Spleen (tissue), 7 donors: ENCODE data around the gene ISOC2.

Experiments used
- CTCF ChIP-seq, 11 experiments: fragments of 200-600 bp in 7 of 11; fragments of 450-650 bp in 4 of 11; sonication (generic) in 4 of 11; IDR thresholded peaks in 8 of 11; conservative IDR thresholded peaks in 3 of 11; 1 replicate in 7 of 11; 2 replicates in 4 of 11; pipeline versions ENCODE4 v1.4.0 to v1.8.0; 2016 to 2021; ENCODE audit warnings: antibody characterized with exemption in 11 of 11, inconsistent platforms in 4 of 11, mild to moderate bottlenecking in 1 of 11
- POLR2A ChIP-seq, 3 donors: fragments of 450-650 bp; IDR thresholded peaks; one replicate each; pipeline ENCODE4 v1.5.1; 2017; ENCODE audit warnings: antibody characterized with exemption in 3 of 3, mild to moderate bottlenecking in 1 of 3
- donor health status: DM: no; HTN: no; CAD: no; lungs with moderate emphysema.
- donor health status: DM: no; HTN: no; CAD: no.
- donor health status: DM: no; HTN: no; CAD: no.

GRCh38 chr19:55473225-55474012, 12.0 kb upstream of the ISOC2 start:
- TF ChIP-seq POLR2A (IDR thresholded peaks at IDR 0.05) = no peak
- no peak for TF ChIP-seq CTCF (IDR thresholded peaks at IDR 0.05 in 8 of 11, conservative IDR thresholded peaks at IDR 0.05 in 3 of 11)
